CD14-positive monocyte (primary cell): Measurements from ENCODE around the gene RPL38. TPM values are rescaled to one million over a fixed set of nuclear protein-coding genes. Genes with fewer than 3 reads are reported as not detected.

ENCODE experiments used
- DNase-seq, 3 donors: peaks; one replicate each; pipeline ENCODE4 v3.0.0-alpha.2; 2011 to 2022
- H2AFZ ChIP-seq: 2 replicates; pipeline ENCODE4 v1.6.0; 2012; ENCODE audit warnings: mild to moderate bottlenecking, low read depth, low read length, inconsistent platforms; ENCODE audit not compliant: insufficient read depth, poor library complexity, severe bottlenecking
- H3K27ac ChIP-seq, 2 donors: 1 replicate in 1 of 2; 2 replicates in 1 of 2; pipeline ENCODE4 v1.5.1; 2012 to 2013; ENCODE audit warnings: low read length in 2 of 2, control low read depth in 1 of 2, inconsistent platforms in 1 of 2, low read depth in 1 of 2, mild to moderate bottlenecking in 1 of 2
- H3K27me3 ChIP-seq, 2 donors: one replicate each; pipeline versions ENCODE4 v1.6.0 to v1.6.1; 2011 to 2013; ENCODE audit warnings: low read length in 2 of 2; ENCODE audit not compliant: control insufficient read depth in 2 of 2, insufficient read depth in 2 of 2
- H3K36me3 ChIP-seq, 2 donors: replicated peaks in 1 of 2; 1 replicate in 1 of 2; 2 replicates in 1 of 2; pipeline versions ENCODE4 v1.5.1 to v1.6.1; 2012 to 2013; ENCODE audit warnings: low read length in 2 of 2, control low read depth in 1 of 2, inconsistent platforms in 1 of 2, mild to moderate bottlenecking in 1 of 2; ENCODE audit not compliant: insufficient read depth in 2 of 2, control insufficient read depth in 1 of 2
- H3K4me1 ChIP-seq, 2 donors: 1 replicate in 1 of 2; 2 replicates in 1 of 2; pipeline versions ENCODE4 v1.5.1 to v1.6.1; 2012 to 2013; ENCODE audit warnings: low read length in 2 of 2, control low read depth in 1 of 2, inconsistent platforms in 1 of 2, mild to moderate bottlenecking in 1 of 2, moderate library complexity in 1 of 2; ENCODE audit not compliant: insufficient read depth in 2 of 2, control insufficient read depth in 1 of 2
- H3K4me2 ChIP-seq: replicated peaks from 2 replicates; pipeline ENCODE3; 2012; ENCODE audit warnings: low read length, moderate library complexity, mild to moderate bottlenecking; ENCODE audit not compliant: poor library complexity, severe bottlenecking; ENCODE audit errors: extremely low read depth
- H3K4me3 ChIP-seq, 3 experiments: fragments of 200-600 bp in 1 of 3; sonication (generic) in 1 of 3; replicated peaks in 1 of 3; 1 replicate in 2 of 3; 2 replicates in 1 of 3; pipeline ENCODE4 v1.5.1; 2011 to 2013; ENCODE audit warnings: low read length in 3 of 3, mild to moderate bottlenecking in 3 of 3, control low read depth in 2 of 3, low read depth in 2 of 3, inconsistent platforms in 1 of 3, moderate library complexity in 1 of 3
- H3K79me2 ChIP-seq: 2 replicates; pipeline ENCODE4 v1.6.0; 2012; ENCODE audit warnings: mild to moderate bottlenecking, control low read depth, inconsistent platforms, low read length, moderate library complexity; ENCODE audit not compliant: insufficient read depth
- H3K9ac ChIP-seq: 2 replicates; pipeline ENCODE4 v1.6.0; 2017; ENCODE audit warnings: low read length, mild to moderate bottlenecking; ENCODE audit not compliant: insufficient read depth, poor library complexity, severe bottlenecking
- H3K9me3 ChIP-seq, 2 donors: replicated peaks in 1 of 2; 1 replicate in 1 of 2; 2 replicates in 1 of 2; pipeline versions ENCODE4 v1.5.1 to v1.6.1; 2012 to 2013; ENCODE audit warnings: low read length in 2 of 2, control low read depth in 1 of 2; ENCODE audit not compliant: control insufficient read depth in 1 of 2, insufficient read depth in 1 of 2
- H4K20me1 ChIP-seq: 2 replicates; pipeline ENCODE4 v1.6.0; 2012; ENCODE audit warnings: mild to moderate bottlenecking, low read length, control low read depth, moderate library complexity; ENCODE audit not compliant: insufficient read depth
- H3K27ac Mint-ChIP-seq, 7 donors: one replicate each; pipeline ENCODE4 v1.8.0; 2020; ENCODE audit warnings: mild to moderate bottlenecking in 7 of 7, mixed read lengths in 7 of 7, moderate library complexity in 6 of 7, inconsistent platforms in 2 of 7
- H3K27me3 Mint-ChIP-seq, 3 donors: one replicate each; pipeline ENCODE4 v1.8.0; 2021 to 2022; ENCODE audit warnings: low read depth in 3 of 3, mild to moderate bottlenecking in 3 of 3, mixed read lengths in 3 of 3, moderate library complexity in 3 of 3, inconsistent platforms in 1 of 3
- H3K36me3 Mint-ChIP-seq, 2 donors: one replicate each; pipeline ENCODE4 v1.8.0; 2020; ENCODE audit warnings: mixed read lengths in 2 of 2, inconsistent platforms in 1 of 2, mild to moderate bottlenecking in 1 of 2
- H3K4me1 Mint-ChIP-seq: one replicate; pipeline ENCODE4 v1.8.0; 2020; ENCODE audit warnings: mild to moderate bottlenecking, mixed read lengths
- H3K4me3 Mint-ChIP-seq, 2 donors: one replicate each; pipeline ENCODE4 v1.8.0; 2020; ENCODE audit warnings: mild to moderate bottlenecking in 2 of 2, mixed read lengths in 2 of 2, moderate library complexity in 1 of 2
- H3K9me3 Mint-ChIP-seq, 7 donors: one replicate each; pipeline ENCODE4 v1.8.0; 2020 to 2022; ENCODE audit warnings: mixed read lengths in 7 of 7, mild to moderate bottlenecking in 6 of 7, moderate library complexity in 6 of 7, inconsistent platforms in 2 of 7
- CTCF ChIP-seq: fragments of 200-600 bp; IDR thresholded peaks from one replicate; pipeline ENCODE4 v1.8.0; 2022; ENCODE audit warnings: antibody characterized with exemption, mild to moderate bottlenecking
- WGBS: methylation state at CpG from one replicate; pipeline ENCODE4 v1.1.5; 2013; ENCODE audit warnings: missing lambda C conversion rate; ENCODE audit not compliant: insufficient coverage; 5-methylcytosine and 5-hydroxymethylcytosine counted together
- intact Hi-C, 2 donors: fragments of 100-400 bp; cut with micrococcal nuclease; formaldehyde crosslinking; loops; one replicate each; pipeline versions ENCODE4 v1.15.0 to v1.15.1; 2023
- polyA plus RNA-seq, 3 donors: library from polyadenylated mRNA; depleted of rRNA in 1 of 3; unstranded in 2 of 3; stranded (reverse) in 1 of 3; fragments of 300-500 nt in 2 of 3; fragments of >200 nt in 1 of 3; fragmentation: Illumina TruSeq in 2 of 3; gene quantifications; 1 replicate in 2 of 3; 2 replicates in 1 of 3; pipeline ENCODE4 v1.2.3, GENCODE V29; 2012 to 2021

The RPL38 gene
- polyA plus RNA-seq, 3 donors: 379 to 1,070 (median 919) TPM

- Mint-ChIP-seq H3K4me3 (no peak overlapping the region), H3K9me3 (no peaks in the 10 kb centered on the region)
- peak overlapping the region; percentile 21 for H3K9ac ChIP-seq
Measured at GRCh38 chr17:74231928-74232907, 28.7 kb downstream of the RPL38 start.

More at GRCh38 chr17:74231928-74232907, 28.7 kb downstream of the RPL38 start:
- Histone ChIP-seq H3K36me3 (peaks cover 36 to 68% of the 10 kb centered on the region in 2 donors), H3K9me3 (no peaks in the 10 kb centered on the region), H3K27ac (peak overlapping the region in 1 of 2 donors; percentile 96), H4K20me1 (peaks cover 17% of the 10 kb centered on the region), H2AFZ (no peak overlapping the region), H3K27me3 (no peaks in the 10 kb centered on the region), H3K4me1 (peaks cover 39 to 44% of the 10 kb centered on the region in 2 donors), H3K4me3 (no peak overlapping the region), H3K79me2 (no peaks in the 10 kb centered on the region), H3K4me2 (peak overlapping the region; percentile 22)
- Mint-ChIP-seq H3K27ac (peak overlapping the region in 4 of 7 donors; percentile 35 to 74 (median 54)), H3K36me3 (peaks cover 52 to 70% of the 10 kb centered on the region in 2 donors), H3K4me1 (peaks cover 27% of the 10 kb centered on the region), H3K27me3 (no peaks in the 10 kb centered on the region)
- 94% methylated on average over 16 of the region's 17 CpGs for WGBS
- DNase-seq: peak in 1 of 3 donors; percentile 29
- intact Hi-C loops: no loop called here
- TF ChIP-seq CTCF: no peak
